ENCODE results near the gene ITPR1. TPM values are rescaled to one million over a fixed set of nuclear protein-coding genes. Genes with fewer than 3 reads are reported as not detected.

ITPR1 gene
- total and polyA plus RNA-seq, 10 of the 15 experiments (the other 5 are each of a cell fraction or from before 2014, with no cell fraction given): 12.2 to 239 (median 28.4) TPM

DNA sequence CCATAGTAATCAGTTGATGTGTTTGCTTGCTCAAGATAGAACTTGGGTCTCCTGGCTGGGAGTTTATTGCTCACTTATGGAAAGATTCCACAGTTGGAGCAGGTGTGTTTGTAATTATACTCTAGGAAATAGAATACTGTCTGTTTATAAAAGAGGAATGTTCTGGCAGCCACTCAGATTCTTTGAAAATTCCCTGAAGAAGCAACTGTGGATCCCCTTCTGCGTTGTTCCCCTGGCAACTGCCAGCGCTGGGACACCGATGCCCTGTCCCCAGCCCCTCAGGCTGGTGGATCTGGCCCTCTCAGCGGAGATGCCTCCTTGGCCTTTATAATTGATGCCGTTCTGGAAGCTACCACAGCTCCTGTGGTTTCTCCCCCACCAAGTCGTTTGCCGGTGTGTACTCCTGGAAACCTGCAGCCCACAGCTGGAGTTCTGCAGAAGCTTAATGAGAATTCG lies 225.9 kb downstream of the ITPR1 start:
- Histone ChIP-seq H3K4me1 (ENCODE audit: control insufficient read depth, insufficient read depth, low read length) (no peaks in the 10 kb centered on the region), H3K79me2 (ENCODE audit: control insufficient read depth, insufficient read depth, low read length) (no peaks in the 10 kb centered on the region), H3K9ac (ENCODE audit: control insufficient read depth, insufficient read depth, low read length) (no peak overlapping the region), H2AFZ (ENCODE audit: control insufficient read depth, low read depth, low read length) (no peak overlapping the region), H3K9me3 (replicated peaks; ENCODE audit: control insufficient read depth, insufficient read depth, low read length) (no peaks in the 10 kb centered on the region), H3K27me3 (replicated peaks in 1 of 2; ENCODE audit: control insufficient read depth in 2 of 2, insufficient read depth in 2 of 2, low read length in 1 of 2) (no peaks in the 10 kb centered on the region), H3K4me3 (no peak overlapping the region), H3K4me2 (ENCODE audit: control insufficient read depth, insufficient read depth) (no peak overlapping the region), H3K27ac (ENCODE audit: control insufficient read depth, insufficient read depth) (no peak overlapping the region), H4K20me1 (ENCODE audit: control insufficient read depth, insufficient read depth) (no peaks in the 10 kb centered on the region), H3K36me3 (ENCODE audit: control insufficient read depth in 2 of 2, insufficient read depth in 2 of 2, low read length in 1 of 2) (peaks cover 0 to 5% of the 10 kb centered on the region in 2 experiments; a peak in 3 of 4 replicates)
- no peak for ATAC-seq
- SMC1A ChIA-PET (ENCODE audit: uncharacterized antibody, unreplicated experiment): interaction anchor here (0.6 to 23.0 kb wide), 4 partner anchors 34 to 339 kb away, joined by 3 to 429 read pairs (median 121); no protein-coding TSS in a partner anchor
- POLR2A ChIA-PET: interaction anchor here (4.3 kb wide), 1 partner anchor 31 kb away, joined by 25 read pairs; no protein-coding TSS in a partner anchor
- TF ChIP-seq CHD1 (IDR thresholded peaks at IDR 0.05; ENCODE audit: low read depth, low read length): no peak
- TF ChIP-seq NR2F1 (conservative IDR thresholded peaks at IDR 0.05): no peak
- TF ChIP-seq, protein P1, sequence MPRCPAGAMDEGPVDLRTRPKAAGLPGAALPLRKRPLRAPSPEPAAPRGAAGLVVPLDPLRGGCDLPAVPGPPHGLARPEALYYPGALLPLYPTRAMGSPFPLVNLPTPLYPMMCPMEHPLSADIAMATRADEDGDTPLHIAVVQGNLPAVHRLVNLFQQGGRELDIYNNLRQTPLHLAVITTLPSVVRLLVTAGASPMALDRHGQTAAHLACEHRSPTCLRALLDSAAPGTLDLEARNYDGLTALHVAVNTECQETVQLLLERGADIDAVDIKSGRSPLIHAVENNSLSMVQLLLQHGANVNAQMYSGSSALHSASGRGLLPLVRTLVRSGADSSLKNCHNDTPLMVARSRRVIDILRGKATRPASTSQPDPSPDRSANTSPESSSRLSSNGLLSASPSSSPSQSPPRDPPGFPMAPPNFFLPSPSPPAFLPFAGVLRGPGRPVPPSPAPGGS (IDR thresholded peaks at IDR 0.05; ENCODE audit: borderline replicate concordance, insufficient read depth, low read depth, low read length, poor library complexity, severe bottlenecking): no peak
- TF ChIP-seq CHD2 (IDR thresholded peaks at IDR 0.05; ENCODE audit: borderline replicate concordance, low read depth, low read length): no peak
- TF ChIP-seq SMAD5 (IDR thresholded peaks at IDR 0.05; ENCODE audit: low read depth): no peak
- no peak for TF ChIP-seq ZNF622 (IDR thresholded peaks at IDR 0.05)
- TF ChIP-seq ZNF207 (IDR thresholded peaks at IDR 0.05; ENCODE audit: borderline replicate concordance): no peak
- TF ChIP-seq SUZ12 (IDR thresholded peaks at IDR 0.05; ENCODE audit: unreplicated experiment): no peak
- TF ChIP-seq HDGF (IDR thresholded peaks at IDR 0.05): no peak
- no peak for TF ChIP-seq EGR1 (IDR thresholded peaks at IDR 0.05; ENCODE audit: borderline replicate concordance in 1 of 2, low read depth in 2 of 2, low read length in 2 of 2)
- TF ChIP-seq NR2C2 (IDR thresholded peaks at IDR 0.05; ENCODE audit: borderline replicate concordance, control insufficient read depth, insufficient read length, low read depth): no peak
- TF ChIP-seq SP1 (IDR thresholded peaks at IDR 0.05; ENCODE audit: low read depth, low read length): no peak
- TF ChIP-seq CREB1 (IDR thresholded peaks at IDR 0.05; ENCODE audit: low read depth): no peak
- TF ChIP-seq MYC (IDR thresholded peaks at IDR 0.05; ENCODE audit: insufficient read depth, insufficient read length, insufficient replicate concordance, low read length, severe bottlenecking): no peak
- TF ChIP-seq WRNIP1 (IDR thresholded peaks at IDR 0.05; ENCODE audit: borderline replicate concordance, low read depth, low read length): no peak
- BruUV-seq (replicated peaks): no TSS peak
- no peak for FAIRE-seq
- CTCF ChIA-PET: interaction anchor here (0.9 to 7.0 kb wide), 5 partner anchors 166 to 339 kb away, joined by 3 to 81 read pairs (median 17); no protein-coding TSS in a partner anchor
- in situ Hi-C loops (cut with MboI): loop anchor here (5.0 kb wide), 2 partner anchors 263 to 338 kb away; no protein-coding TSS in a partner anchor
- DNase-seq (ENCODE audit: low read depth, low spot score): no peak
- 80% methylated on average over 7 of the region's 8 CpGs for WGBS (ENCODE audit: insufficient coverage, insufficient replicate concordance, low lambda C conversion rate, missing lambda C conversion rate)
- RAD21 ChIA-PET (ENCODE audit: unreplicated experiment): interaction anchor here (1.1 to 13.5 kb wide), 3 partner anchors 35 to 266 kb away, joined by 4 to 264 read pairs (median 77); partner anchors contain the start of gene BHLHE40
- intact Hi-C loops (cut with micrococcal nuclease; ENCODE audit: unreplicated experiment): no loop called here

Data from GM12878 (cell line).